Activated T-cell treated with anti-CD3 and anti-CD28 coated beads, Interleukin-2, amount 50 U/mL, for 24 hours (primary cell): ENCODE measurements around the gene FBXO21.

ENCODE experiments used
- DNase-seq: peaks from one replicate; pipeline ENCODE4 v3.0.0-alpha.2; 2020
- H3K27ac Mint-ChIP-seq: 2 replicates; pipeline ENCODE4 v1.8.0; 2020; ENCODE audit warnings: mild to moderate bottlenecking, mixed read lengths
- H3K27me3 Mint-ChIP-seq: 2 replicates; pipeline ENCODE4 v1.8.0; 2020; ENCODE audit warnings: mixed read lengths
- H3K36me3 Mint-ChIP-seq: 2 replicates; pipeline ENCODE4 v1.8.0; 2020; ENCODE audit warnings: low read depth, mixed read lengths
- H3K4me1 Mint-ChIP-seq: 2 replicates; pipeline ENCODE4 v1.8.0; 2020; ENCODE audit warnings: low read depth, mixed read lengths
- H3K4me3 Mint-ChIP-seq: 2 replicates; pipeline ENCODE4 v1.8.0; 2020; ENCODE audit warnings: mild to moderate bottlenecking, moderate library complexity, mixed read lengths
- H3K9me3 Mint-ChIP-seq: 2 replicates; pipeline ENCODE4 v1.8.0; 2020; ENCODE audit warnings: mixed read lengths

The FBXO21 gene

DNA sequence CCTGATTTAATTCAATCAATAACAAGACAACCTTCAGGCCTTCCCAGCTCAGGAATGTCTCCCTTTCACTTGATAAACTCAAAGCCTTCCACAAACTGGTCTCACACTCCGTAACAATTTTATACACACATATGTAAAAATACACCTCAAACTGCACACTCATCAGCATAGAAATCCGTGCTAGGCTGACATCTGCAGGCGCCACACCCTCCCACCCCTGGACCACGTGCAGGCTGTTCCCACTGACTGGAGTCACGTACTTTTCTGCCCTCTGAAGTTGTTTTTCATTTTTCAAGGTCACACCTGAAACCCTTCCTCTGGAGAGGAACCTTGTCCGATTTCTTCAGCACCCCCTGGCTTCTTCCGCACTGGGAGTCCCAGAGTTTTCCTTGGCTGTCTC, 27.6 kb downstream of the FBXO21 start:
- Mint-ChIP-seq H3K4me3 (no peak overlapping the region), H3K36me3 (peaks cover 97% of the 10 kb centered on the region), H3K9me3 (no peaks in the 10 kb centered on the region), H3K4me1 (no peaks in the 10 kb centered on the region), H3K27ac (no peak overlapping the region), H3K27me3 (no peaks in the 10 kb centered on the region)
- DNase-seq, result no peak

DNA sequence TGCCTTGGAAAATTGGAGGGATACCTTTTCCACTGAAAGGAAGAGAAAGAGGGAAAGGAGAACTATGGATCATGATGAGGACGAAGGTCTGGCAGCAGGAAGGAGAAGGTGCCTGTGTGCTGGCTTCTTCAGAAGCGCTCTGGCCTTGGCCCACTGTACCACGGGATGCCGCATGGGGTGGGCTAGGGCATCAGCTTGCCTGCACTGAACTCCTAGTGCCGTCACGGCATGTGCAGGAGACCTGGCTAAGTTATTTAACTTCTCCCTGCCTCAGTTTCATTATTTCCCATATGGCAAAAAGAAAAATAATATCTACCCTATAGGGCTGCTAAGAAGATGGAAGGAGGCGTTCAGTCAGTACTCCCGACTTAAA, 28.1 kb downstream of the FBXO21 start:
- Mint-ChIP-seq H3K9me3 (no peaks in the 10 kb centered on the region), H3K27me3 (no peaks in the 10 kb centered on the region), H3K36me3 (peaks cover 97% of the 10 kb centered on the region), H3K4me1 (no peaks in the 10 kb centered on the region), H3K4me3 (no peak overlapping the region), H3K27ac (peak overlapping the region; percentile 39)
- DNase-seq, result no peak

DNA sequence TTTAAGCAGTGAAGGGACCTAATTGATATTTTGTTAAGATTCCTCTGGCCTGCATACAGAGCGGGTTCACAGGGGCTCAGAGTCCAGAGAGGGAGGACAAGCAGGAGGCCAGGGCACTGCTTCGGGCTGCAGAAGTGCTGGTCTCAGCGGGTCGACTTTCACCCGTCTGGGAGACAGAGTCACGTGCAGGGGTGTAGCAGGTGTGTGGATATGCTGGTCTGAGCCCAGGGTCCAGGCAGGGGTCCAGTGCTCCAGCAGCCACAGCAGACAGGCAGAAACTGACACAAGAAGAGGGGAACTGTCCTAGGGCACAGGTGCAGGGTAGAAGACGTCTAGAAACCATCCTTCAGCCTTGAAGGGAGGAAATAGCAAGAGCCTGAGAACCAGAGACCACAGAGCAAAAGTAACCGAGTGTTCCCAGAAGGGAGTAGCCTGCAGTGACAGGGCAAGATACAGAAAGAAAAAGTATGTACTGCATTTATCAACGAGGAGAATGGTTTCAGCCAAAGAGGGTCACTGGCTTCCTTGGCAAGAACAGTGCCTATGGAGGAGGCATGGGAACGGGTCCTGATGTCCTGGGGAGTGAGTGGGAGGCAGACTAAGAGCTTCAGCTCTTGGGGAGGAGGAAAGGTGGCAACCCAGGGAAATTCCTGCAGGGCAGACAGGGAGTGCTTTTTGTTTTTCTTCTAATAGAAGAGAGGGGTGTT, 28.7 kb downstream of the FBXO21 start:
- no peaks in the 10 kb centered on the region for H3K9me3 Mint-ChIP-seq
- H3K4me3 Mint-ChIP-seq, result no peak overlapping the region
- H3K27me3 Mint-ChIP-seq, result no peaks in the 10 kb centered on the region
- peak overlapping the region; percentile 39 for H3K27ac Mint-ChIP-seq
- DNase-seq, result no peak
- H3K4me1 Mint-ChIP-seq, result no peaks in the 10 kb centered on the region
- H3K36me3 Mint-ChIP-seq, result peaks cover 97% of the 10 kb centered on the region

DNA sequence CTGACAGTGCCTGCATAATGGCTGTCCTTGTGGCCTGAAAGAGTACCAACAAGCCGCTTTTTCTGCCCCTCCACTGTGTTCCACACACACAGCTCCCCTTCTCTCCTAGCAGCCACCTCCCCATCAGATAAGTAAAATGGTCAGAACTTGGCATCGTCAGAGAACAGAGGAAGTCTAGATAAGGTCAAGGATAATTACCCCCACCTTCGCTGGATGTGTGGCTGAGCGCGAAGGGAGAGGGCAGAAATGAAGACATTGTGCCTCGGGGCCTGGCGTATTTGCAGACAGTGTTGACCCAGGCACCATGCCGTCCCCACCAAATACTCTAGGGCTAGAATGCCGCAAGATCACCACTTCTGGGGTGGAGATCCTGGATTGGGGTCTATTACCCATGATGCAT, 30.6 kb downstream of the FBXO21 start:
- DNase-seq, result peak; percentile 5
- Mint-ChIP-seq H3K27me3 (no peaks in the 10 kb centered on the region), H3K4me1 (no peaks in the 10 kb centered on the region), H3K4me3 (no peak overlapping the region), H3K36me3 (peaks cover 96% of the 10 kb centered on the region), H3K27ac (no peak overlapping the region), H3K9me3 (no peaks in the 10 kb centered on the region)

DNA sequence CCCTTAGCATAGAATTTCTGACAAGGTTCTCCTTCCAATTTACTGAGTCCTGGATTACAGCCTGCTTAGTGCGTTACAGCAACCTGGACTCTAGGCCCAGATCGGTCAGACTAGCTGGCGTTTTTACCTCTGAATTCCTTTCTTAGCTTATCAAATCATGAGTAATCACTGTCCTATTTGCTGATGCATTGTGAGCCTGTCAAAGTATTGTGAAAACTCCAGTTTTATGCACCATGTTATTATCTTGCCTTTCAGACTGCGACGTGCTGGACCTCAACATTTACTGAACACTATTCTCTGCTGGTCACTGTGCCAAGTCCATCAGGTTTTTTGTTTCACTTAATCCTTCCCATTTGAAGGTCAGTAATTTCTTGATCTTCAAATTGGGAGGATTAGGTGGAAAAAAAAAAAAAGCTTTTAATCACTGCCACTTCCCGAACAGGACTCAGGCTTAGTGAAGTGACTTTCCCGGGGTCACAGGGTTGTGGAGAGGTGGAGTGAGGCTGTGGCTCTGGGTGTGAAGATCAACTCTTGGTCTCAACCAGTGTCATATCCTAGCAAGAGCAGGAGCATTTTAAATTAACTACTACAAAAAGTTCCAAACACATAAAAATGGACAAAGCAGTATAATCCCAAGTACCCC, 31.2 kb downstream of the FBXO21 start:
- H3K4me1 Mint-ChIP-seq, result no peaks in the 10 kb centered on the region
- H3K4me3 Mint-ChIP-seq, result no peak overlapping the region
- H3K27ac Mint-ChIP-seq, result peak overlapping the region; percentile 47
- no peaks in the 10 kb centered on the region for H3K27me3 Mint-ChIP-seq
- H3K36me3 Mint-ChIP-seq, result peaks cover 96% of the 10 kb centered on the region
- no peaks in the 10 kb centered on the region for H3K9me3 Mint-ChIP-seq
- no peak for DNase-seq

DNA sequence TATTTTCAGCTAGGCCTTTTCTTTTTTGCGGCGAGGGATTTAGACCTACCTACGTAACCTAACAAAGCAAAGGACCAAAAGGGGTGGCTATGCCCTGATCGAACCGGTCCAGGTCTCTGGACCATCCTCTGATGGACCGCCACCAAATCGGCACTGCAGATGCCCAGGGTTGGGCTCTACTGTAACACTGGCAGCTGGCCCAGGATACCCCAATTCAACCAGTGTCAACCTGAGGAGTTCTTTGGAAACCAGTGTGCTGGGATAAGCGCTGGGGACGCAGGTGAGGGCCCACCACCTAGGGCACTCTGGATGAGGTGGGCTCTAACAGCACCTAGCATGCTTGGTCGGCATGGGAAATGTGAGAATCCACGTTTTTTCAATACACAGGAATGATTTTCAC, 32.2 kb downstream of the FBXO21 start:
- DNase-seq, result peak; percentile 2
- Mint-ChIP-seq H3K36me3 (peaks cover 97% of the 10 kb centered on the region), H3K27me3 (no peaks in the 10 kb centered on the region)

DNA sequence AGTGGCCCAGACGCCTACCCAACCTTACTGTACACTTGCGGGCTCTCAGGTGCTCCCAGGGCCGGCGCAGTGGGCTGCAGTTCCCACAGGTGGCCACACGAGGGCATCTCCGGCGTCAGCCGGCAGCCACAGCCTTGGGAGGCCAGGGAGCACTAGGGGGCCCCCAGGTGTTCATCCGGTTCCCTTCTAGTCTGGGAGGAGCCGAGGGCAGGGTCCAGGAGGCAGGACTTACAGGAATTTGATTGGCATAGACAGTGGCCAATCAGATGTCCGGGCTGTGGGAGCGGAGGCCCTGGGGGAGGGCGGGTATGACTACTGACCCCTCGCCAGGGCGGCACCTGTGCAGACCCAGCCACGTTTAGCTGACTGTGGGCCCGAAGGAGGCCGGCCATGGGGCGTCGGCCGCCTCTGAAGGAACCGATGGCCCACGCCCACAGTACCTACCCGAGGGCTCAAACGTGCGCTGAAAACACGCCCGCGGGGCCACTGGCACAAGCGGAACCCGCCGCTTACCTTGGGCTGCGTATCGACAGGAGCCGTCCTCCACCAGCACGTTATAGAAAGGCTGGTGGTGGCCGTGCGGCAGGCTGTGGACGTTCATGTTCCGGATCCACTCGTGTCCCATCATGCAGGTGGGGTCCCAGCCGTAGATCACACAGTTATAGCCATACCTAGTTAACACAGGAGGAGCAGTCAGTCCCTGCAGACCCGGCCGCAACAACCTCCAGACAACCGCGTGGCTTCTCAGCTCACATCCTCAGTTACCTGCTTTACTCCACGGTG, 34.8 kb downstream of the FBXO21 start:
- Mint-ChIP-seq H3K4me3 (no peak overlapping the region), H3K27me3 (no peaks in the 10 kb centered on the region), H3K9me3 (no peaks in the 10 kb centered on the region), H3K36me3 (peaks cover 97% of the 10 kb centered on the region), H3K27ac (no peak overlapping the region), H3K4me1 (peaks cover 23% of the 10 kb centered on the region)
- peak; percentile 83 for DNase-seq

More for the DNA sequence above, 32.2 kb downstream of the FBXO21 start:
- Mint-ChIP-seq H3K27ac (no peak overlapping the region), H3K4me1 (peaks cover 1% of the 10 kb centered on the region), H3K9me3 (no peaks in the 10 kb centered on the region), H3K4me3 (no peak overlapping the region)

DNA sequence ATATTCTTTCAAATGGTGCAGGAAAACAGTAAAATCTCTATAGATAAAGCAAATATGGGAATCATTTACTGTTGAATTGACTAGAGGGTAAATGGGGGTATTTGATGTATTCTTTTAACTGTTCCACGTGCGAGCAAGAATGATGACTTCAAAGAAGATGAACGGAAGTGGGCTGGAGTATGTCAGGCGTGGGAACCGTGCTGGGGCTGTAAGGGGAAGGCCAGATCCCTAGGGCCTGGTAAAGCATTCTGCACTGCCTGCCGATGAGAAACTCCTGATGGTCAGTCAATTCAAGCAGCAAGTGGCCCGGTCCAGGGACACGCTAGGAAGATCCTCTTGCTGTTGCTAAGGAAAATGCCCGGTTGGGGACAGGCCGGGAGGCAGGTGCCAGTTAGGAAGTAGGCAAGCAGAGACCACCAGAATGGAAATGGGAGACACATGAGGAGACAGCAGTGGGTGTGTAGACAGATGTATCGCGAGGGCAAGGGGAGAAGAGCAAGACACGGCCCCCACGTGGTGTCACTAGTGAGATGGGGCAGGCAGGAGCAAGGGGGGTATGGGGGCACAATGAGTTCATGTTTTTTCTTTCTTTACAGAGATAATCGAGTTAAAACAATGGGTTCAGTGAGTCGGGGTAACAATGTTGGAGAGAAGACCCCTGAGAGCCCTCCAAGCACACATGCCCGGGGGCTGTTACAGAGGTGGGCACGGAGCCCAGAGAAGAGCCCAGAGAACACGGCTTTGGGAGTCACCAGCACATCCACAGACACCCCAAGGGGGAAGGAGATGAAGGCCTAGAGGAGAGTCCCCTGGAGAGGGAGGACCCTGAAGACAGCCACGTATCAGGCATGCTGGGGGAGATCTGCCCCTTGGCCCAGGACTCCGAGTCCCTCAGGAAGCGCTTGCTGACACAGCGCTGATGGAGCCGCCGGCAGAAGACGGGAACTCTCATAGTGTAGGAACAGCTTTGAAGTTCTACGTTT, 37.2 kb downstream of the FBXO21 start:
- no peak overlapping the region for H3K4me3 Mint-ChIP-seq
- no peaks in the 10 kb centered on the region for H3K27me3 Mint-ChIP-seq
- H3K9me3 Mint-ChIP-seq, result no peaks in the 10 kb centered on the region
- H3K4me1 Mint-ChIP-seq, result peaks cover 47% of the 10 kb centered on the region
- peaks cover 98% of the 10 kb centered on the region for H3K36me3 Mint-ChIP-seq
- peak; percentile 27 for DNase-seq
- H3K27ac Mint-ChIP-seq, result peak overlapping the region; percentile 29

DNA sequence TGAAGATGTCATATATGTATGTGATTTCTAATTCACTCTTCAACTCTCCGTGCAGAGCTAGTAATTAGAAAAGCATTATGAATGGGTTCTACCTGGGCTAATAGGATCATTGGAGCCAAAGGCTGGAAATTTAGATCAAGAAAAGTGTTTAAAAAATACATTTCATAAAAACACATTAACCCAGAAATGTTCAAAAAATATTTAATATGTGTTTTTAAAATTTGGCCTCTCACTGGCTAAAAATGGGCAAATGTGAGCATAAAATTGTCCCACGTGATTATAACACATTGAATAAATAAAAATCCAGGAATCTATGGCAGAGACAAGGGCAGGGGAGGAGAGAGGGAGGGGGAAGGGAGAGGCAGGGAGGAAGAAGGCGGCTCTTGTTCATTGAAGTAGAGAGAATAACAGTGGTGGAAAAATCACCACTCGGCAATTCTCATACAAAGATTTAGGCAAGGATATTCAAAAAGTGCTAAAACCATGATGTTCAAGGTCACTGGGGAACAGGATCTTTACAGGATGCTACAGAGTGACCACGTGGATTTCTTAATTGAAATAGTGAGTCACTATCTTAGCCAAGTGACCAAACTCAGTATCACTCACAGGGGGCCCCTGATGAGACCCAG, 38.8 kb downstream of the FBXO21 start:
- H3K36me3 Mint-ChIP-seq, result peaks cover 94% of the 10 kb centered on the region
- H3K9me3 Mint-ChIP-seq, result no peaks in the 10 kb centered on the region
- no peaks in the 10 kb centered on the region for H3K27me3 Mint-ChIP-seq
- DNase-seq, result no peak
- peaks cover 53% of the 10 kb centered on the region for H3K4me1 Mint-ChIP-seq
- no peak overlapping the region for H3K4me3 Mint-ChIP-seq
- peak overlapping the region; percentile 84 for H3K27ac Mint-ChIP-seq

DNA sequence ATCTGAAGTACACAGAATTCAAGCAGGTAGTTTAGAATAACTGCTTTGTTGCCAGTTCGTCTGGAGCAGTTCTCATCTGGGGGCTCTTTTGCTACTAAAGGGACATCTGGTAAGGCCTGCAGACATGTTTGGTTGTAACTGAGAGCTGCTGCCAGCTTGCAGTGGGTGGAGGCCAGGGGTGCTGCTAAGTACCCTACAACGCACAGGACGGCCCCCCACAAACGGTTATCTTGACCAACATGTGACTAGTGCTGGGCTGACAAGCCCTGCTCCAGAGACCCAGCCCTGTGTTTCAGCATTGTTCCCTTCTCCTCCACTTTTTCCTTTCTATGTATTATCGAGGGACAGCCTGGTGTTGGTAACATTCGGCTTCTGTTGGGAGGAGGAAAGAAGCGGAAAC, 40.8 kb downstream of the FBXO21 start:
- Mint-ChIP-seq H3K36me3 (peaks cover 92% of the 10 kb centered on the region), H3K4me1 (peaks cover 53% of the 10 kb centered on the region)

DNA sequence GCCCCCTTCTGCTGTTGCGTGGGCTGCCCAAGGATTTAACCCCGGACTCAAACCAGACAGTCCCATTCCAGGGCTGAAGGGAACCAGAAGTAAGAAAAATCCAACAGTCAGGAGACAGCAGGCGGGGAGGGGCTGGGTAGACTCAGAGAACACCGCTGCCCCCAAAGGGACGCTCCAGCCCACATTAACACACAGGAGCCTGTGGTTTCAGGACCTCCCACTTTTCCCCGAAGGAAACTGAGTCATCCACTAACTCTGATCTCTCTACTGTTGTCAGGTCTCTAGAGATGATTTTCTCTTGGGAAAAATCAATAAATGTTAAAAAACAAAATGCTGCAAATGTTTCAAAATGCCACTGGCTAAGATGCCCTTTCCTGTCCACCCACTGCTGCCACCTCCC, 41.6 kb downstream of the FBXO21 start:
- no peak for DNase-seq
- no peaks in the 10 kb centered on the region for H3K9me3 Mint-ChIP-seq
- H3K27me3 Mint-ChIP-seq, result no peaks in the 10 kb centered on the region
- H3K4me3 Mint-ChIP-seq, result no peak overlapping the region
- H3K4me1 Mint-ChIP-seq, result peaks cover 53% of the 10 kb centered on the region
- peaks cover 92% of the 10 kb centered on the region for H3K36me3 Mint-ChIP-seq
- peak overlapping the region; percentile 88 for H3K27ac Mint-ChIP-seq

More for the DNA sequence above, 40.8 kb downstream of the FBXO21 start:
- Mint-ChIP-seq H3K27me3 (no peaks in the 10 kb centered on the region), H3K4me3 (no peak overlapping the region), H3K27ac (peak overlapping the region; percentile 88), H3K9me3 (no peaks in the 10 kb centered on the region)
- no peak for DNase-seq

DNA sequence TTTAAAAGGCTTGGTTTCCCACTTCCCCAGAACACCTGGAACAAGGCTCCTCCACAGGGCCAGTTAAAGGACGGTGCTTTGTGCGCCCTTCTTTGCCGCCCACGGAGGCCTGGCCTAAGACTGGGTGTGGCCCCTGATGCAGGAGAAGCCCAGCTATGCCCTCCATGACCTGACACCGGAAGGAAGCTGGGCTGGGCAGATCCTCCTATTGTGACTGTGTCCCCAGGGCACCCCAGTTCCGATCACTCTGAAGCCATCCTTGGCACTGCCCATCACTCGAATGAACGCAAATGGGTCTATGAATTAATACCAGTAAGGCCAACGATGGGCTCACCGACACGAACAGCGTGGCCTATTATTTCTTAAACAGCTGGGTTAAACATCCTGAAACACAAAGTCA, 42.6 kb downstream of the FBXO21 start:
- Mint-ChIP-seq H3K27ac (peak overlapping the region; percentile 88), H3K27me3 (no peaks in the 10 kb centered on the region), H3K36me3 (peaks cover 92% of the 10 kb centered on the region), H3K9me3 (no peaks in the 10 kb centered on the region), H3K4me3 (no peak overlapping the region), H3K4me1 (peaks cover 51% of the 10 kb centered on the region)
- no peak for DNase-seq

DNA sequence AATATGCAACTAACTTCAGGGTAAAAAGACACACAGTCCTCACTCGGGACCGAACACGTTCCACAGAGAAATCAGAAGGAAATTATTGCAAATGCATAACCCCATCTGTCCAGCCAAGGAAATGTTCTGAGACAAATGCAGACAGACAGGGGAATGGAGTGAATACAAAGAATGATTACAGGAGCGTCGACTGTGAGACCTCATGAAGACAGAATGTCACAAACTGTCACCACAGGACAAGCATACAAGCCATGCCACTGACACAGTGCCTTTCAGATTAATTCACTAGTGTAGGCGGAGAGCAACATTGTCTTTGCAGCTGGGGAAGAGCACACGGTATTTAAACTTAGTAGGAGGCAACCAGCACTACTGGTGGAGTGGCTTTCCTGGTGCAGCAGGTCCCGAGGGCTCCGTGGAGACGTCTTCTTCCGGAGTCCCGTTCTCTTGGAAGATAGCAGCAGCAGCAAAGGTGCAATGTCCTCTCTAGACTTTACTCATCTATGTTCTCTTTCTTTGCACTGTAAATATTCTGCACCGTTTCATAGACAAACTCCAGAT, 44.6 kb downstream of the FBXO21 start:
- no peak for DNase-seq
- H3K4me1 Mint-ChIP-seq, result peaks cover 38% of the 10 kb centered on the region
- peaks cover 81% of the 10 kb centered on the region for H3K36me3 Mint-ChIP-seq
- H3K4me3 Mint-ChIP-seq, result no peak overlapping the region
- H3K27ac Mint-ChIP-seq, result peak overlapping the region; percentile 34
- no peaks in the 10 kb centered on the region for H3K9me3 Mint-ChIP-seq
- no peaks in the 10 kb centered on the region for H3K27me3 Mint-ChIP-seq
